Vagina (tissue), 2 donors: ENCODE results near the gene SLAMF9.

Experiments used
- POLR2A ChIP-seq, 2 donors: fragments of 450-650 bp; IDR thresholded peaks; one replicate each; pipeline ENCODE4 v1.6.1; 2017; ENCODE audit warnings: antibody characterized with exemption in 2 of 2, mild to moderate bottlenecking in 2 of 2, moderate library complexity in 2 of 2
- POLR2AphosphoS5 ChIP-seq, 2 donors: sonication (generic); formaldehyde crosslinking; IDR thresholded peaks; one replicate each; pipeline ENCODE4 v1.9.0; 2017; ENCODE audit warnings: antibody characterized with exemption in 2 of 2, mild to moderate bottlenecking in 2 of 2, low read depth in 1 of 2; ENCODE audit not compliant: insufficient read depth in 1 of 2
- TF ChIP-seq, protein P1 (sequence below), 3 experiments: fragments of 450-650 bp in 2 of 3; fragments of 200-600 bp in 1 of 3; sonication (generic) in 1 of 3; IDR thresholded peaks; one replicate each; pipeline ENCODE4 v1.5.1; 2017 to 2019; ENCODE audit warnings: antibody characterized with exemption in 3 of 3, mild to moderate bottlenecking in 2 of 3, moderate library complexity in 2 of 3

DNA sequence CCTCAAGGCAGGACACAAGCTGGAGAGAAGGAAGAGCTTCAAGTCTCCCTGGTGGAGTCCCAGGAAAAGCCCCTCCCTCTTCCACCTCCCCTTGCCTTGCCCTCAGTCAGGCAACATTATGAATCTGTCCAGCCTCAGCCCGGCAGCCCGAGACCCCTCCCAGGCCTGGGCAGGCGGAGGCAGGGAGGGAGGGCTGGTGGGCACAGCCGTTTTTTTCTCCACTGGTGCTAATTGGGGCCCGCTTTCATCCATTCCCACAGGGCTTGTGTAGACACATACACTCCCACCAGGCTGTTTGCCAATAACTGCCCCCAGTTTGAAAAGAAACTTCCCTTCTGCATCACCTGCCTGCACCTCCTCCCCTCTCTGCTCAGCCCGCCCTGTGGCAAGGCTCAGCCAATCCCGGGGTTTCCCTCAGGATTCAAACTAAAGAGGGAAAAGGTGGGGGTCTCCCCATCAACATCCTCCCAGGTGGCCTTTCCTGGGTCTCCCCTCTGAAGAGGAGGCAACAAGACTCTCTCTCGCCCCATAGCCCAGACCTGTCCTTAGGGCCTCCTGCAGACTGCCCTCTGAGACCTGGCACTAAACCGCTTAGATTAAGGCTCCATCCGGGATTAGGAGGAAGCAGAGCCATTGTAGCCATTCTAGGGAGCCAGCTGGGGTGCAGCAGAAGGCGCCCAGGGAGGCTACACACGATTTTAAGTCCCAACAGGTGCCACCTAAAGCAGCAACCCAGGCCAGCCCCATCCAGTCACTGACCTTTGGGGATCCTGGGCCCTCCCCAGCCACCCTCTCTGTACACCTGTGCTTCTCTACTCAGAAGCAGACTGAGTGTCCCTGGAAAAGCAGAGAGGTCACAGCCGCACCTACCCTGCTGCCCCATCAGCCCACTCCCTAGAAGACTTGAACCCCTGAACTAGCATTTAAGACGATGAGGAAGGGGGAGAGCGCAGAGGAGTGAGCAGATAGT is 12.2 kb downstream of the SLAMF9 start:
- TF ChIP-seq POLR2AphosphoS5 (IDR thresholded peaks at IDR 0.05; ENCODE audit: insufficient read depth in 1 of 2, low read depth in 1 of 2) (no peak), POLR2A (IDR thresholded peaks at IDR 0.05) (no peak)
- TF ChIP-seq, protein P1, sequence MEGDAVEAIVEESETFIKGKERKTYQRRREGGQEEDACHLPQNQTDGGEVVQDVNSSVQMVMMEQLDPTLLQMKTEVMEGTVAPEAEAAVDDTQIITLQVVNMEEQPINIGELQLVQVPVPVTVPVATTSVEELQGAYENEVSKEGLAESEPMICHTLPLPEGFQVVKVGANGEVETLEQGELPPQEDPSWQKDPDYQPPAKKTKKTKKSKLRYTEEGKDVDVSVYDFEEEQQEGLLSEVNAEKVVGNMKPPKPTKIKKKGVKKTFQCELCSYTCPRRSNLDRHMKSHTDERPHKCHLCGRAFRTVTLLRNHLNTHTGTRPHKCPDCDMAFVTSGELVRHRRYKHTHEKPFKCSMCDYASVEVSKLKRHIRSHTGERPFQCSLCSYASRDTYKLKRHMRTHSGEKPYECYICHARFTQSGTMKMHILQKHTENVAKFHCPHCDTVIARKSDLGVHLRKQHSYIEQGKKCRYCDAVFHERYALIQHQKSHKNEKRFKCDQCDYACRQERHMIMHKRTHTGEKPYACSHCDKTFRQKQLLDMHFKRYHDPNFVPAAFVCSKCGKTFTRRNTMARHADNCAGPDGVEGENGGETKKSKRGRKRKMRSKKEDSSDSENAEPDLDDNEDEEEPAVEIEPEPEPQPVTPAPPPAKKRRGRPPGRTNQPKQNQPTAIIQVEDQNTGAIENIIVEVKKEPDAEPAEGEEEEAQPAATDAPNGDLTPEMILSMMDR (IDR thresholded peaks at IDR 0.05), result no peak
